Stimulated activated CD4-positive, alpha-beta T cell treated with anti-CD3 and anti-CD28 coated beads, Interleukin-2, amount 100 ng/mL, for 48 hours (primary cell): ENCODE results near the gene FLRT2.

Source experiments
- DNase-seq, 2 donors: peaks; one replicate each; pipeline ENCODE4 v3.0.0-alpha.2; 2020

Gene FLRT2

DNA sequence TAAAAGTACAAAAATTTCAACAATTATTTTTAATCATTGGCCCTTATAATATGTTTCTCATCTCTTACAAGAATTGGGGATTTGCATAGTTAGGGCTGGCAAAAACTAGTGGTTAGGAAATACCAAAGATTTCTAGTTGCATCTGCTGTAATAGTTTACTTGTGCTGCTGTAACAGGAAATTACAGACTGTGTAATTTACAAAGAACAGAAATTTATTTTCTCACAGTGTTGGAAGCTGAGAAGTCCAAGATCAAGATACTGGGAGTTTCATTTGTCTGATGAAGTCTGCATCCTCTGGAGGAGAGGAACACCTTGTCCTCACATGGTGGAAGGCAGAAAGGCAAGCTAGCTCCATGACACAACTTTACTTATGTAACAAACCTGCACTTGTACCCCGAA, 157.0 kb downstream of the FLRT2 start:
- DNase-seq: no peak

DNA sequence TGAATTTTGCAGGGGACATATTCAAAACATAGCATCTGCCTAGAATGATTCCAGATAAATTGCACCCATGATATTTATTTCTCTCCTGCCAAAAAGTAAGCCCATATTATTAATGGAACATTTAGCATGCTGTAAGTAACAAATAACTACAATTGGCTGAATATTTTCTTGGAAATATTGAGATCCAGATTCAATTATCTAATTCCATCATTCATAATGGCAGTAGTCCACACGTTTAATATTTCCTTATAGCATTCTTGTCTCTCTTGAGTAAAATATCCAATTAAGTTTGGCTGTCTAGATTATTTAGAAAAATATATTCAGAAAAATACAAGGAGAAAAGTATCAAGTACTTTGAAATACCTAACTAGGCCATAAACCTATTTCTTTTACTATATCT, 157.5 kb downstream of the FLRT2 start:
- no peak for DNase-seq

DNA sequence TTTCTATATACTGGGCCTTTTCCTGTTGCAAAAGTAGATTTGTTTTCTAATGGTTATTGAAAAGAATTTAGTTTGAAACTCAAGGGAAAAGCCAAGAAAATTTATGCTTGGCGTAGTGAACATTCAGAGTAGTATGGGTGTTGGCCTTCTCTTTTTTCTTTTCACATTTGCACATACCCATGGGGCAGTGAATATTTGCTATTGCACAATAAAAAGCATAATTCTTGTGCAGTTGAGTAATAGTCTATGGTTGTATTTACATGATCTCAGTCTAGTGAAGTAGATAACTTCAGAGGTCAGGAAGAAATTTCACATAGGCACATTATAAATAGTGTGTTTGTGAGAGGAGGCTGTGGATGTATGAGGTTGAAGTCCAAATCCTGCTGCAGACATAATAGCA, 158.1 kb downstream of the FLRT2 start:
- no peak for DNase-seq

DNA sequence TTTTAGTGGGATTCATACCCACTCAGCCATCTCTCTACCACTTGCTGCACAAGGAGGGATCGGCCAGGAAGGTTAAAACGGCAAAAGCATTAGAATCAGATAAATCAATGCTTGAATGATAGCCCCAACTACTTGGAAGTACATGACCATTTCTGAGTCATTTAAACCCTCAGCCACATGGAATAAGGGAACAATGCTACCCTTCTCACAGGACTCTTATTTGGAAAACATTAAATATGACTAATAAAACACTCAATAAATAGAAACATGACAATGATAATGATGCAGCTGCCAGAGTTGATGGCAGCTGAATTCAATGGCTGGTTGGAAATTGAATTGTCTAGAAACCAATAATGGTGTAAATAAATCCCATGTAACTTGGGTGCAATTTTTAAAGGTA, 165.4 kb downstream of the FLRT2 start:
- DNase-seq: no peak

DNA sequence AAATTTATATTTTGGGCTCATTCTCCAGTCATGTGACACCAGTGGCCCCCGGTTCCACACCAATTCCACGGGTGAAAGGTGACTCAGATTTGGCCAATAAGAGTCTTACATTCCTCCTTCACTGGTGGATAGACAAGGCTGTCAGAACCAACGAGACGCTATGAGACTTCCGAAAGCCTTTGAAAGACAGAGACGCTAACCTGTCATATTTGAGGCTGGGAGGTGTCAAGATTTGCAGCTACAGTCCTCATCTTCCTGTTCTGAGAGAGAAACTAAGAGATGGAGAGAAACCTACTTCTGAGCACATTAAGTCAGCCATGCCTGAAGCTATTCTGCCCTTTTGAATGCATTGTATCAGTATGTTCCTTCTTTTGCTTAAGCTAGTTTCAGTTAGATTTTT, 171.2 kb downstream of the FLRT2 start:
- DNase-seq: no peak

DNA sequence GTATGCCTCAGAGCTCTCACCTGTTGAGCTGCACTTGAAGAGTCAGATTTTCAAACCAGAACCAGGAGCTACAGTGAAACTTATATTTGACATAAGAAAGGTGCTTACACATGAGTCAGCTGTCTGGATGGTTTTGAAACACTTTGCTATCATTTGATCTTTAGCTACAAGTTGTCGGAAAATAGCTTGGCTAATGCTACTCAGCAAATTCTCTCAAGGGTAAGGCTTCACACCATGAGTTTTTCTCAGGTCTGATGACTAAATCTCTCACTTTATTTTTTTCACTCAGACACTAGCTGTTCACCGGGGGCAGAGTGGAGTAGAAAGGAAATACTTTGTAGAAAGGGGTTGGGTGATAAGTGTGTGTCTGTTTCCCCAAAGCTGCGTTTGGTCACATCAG, 171.8 kb downstream of the FLRT2 start:
- DNase-seq: no peak

DNA sequence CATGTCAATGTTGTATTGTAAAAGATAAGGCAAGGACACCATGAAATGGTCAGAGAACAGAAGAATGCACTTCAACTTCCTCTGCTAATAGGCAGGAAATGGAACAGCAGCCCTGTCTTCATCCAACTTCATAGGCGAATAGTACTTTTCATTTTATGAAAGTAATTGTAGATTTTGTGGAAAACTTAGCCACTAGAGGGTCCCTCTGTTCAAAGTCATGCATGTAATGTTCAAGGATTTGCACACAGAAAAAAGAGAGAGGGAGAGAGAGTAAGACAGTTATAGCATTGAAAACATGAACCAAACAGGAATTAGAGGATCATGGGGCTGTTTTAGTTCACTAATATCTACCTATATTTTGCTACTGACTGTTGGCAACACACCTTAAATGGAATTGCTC, 172.2 kb downstream of the FLRT2 start:
- DNase-seq: no peak

DNA sequence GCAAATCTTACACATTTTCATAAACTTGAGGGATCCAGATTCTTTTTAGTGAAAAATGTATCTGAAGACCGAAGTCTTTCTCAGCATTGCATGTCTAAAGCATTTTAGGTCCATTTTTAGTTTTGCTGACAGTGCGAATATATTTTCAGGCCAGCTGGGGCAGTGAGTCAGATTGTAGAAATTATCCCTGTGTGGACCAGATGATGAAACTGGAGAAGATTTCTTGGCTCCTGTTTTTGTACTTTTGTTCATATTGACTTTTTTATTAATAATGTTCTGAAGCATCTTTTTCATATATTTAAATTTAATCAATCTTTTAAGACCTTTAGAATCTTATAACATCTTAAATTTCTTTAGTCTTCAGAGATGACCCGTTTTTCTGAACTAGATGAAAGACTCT, 173.1 kb downstream of the FLRT2 start:
- DNase-seq: no peak
